Stimulated activated CD8-positive, alpha-beta memory T cell treated with anti-CD3 and anti-CD28 coated beads, Interleukin-4, amount 100 ng/mL, for 48 hours (primary cell): Measurements from ENCODE around the gene VSIR.

ENCODE experiments used
- DNase-seq: peaks from one replicate; pipeline ENCODE4 v3.0.0-alpha.2; 2020

VSIR gene

DNA sequence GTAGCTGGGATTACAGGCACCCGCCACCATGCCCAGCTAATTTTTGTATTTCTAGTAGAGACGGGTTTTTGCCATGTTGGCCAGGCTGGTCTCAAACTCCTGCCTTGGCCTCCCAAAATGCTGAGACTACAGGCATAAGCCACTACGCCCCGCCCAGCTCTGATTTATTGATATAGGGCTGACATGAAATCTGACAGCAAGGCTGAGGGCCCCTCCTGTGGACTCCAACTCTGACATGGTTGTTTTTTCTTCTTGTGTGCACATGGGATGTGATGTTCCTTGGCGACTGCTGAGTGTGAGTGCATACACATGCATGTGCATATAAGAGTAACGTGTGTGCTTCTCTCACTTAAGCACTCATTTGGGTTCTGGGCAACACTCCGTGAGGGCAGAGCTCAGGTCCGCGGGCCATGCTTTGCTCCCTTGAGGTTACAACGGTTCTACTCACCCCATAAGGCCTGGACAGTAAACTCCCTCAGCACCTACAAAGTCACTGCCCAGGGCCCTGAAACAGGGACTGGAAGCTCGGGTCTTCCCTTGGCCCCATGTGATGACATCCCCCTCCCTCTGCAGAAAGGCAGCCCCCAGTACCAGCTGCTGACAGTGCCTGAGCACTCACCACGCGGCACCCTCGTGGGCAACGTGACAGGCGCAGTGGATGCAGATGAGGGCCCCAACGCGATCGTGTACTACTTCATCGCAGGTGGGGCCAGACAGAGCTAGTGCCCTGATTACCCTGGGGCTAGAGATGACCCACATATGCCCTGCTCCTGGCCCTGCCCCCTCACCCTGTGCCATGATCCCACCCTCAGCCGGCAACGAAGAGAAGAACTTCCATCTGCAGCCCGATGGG, 33.6 kb upstream of the VSIR start:
- no peak for DNase-seq

GRCh38 chr10:71805776-71806703, 32.7 kb upstream of the VSIR start:
- no peak for DNase-seq

GRCh38 chr10:71804077-71804476, 30.8 kb upstream of the VSIR start:
- no peak for DNase-seq

DNA sequence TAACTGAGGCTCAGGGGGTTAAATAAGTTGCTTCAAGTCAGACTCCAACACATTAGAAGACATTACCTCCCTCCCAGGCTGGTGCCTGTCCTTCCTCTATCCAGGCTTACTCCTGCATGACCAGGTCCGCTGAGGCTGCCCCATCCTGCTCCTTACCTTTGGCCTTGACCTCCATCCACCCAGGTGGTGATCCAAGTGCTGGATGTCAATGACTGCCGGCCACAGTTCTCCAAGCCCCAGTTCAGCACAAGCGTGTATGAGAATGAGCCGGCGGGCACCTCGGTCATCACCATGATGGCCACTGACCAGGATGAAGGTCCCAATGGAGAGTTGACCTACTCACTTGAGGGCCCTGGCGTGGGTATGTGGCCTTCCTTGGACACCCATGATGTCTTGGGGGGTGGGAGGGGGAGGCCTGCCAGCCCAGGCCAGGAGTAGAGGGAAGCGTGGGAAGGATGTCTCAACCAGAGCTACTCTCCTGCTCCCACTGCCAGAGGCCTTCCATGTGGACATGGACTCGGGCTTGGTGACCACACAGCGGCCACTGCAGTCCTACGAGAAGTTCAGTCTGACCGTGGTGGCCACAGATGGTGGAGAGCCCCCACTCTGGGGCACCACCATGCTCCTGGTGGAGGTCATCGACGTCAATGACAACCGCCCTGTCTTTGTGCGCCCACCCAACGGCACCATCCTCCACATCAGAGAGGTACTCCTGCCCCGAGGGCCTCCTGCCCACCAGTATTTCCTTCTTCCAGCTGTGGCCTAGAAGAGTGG, 29.6 kb upstream of the VSIR start:
- DNase-seq, result no peak

DNA sequence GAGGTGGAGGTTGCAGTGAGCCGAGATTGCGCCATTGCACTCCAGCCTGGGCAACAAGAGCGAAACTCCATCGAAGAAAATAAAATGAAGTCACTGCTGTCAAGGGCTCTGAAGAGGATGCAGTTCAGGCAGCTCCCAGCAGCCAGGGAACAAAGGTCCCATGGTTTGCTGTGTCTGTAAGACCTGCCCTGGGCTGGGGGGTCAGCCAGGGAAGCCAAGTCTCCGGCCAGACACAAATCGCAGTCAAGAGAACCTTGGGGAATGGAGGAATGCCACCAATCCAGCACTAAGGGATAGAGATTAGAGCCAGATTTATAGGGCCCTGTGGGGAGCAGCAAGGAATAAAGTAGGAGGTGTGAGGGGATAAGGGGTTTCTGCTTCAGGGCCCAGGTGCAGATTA, 28.9 kb upstream of the VSIR start:
- DNase-seq, result no peak

- no peak for DNase-seq
Observed at GRCh38 chr10:71801361-71801760, 28.0 kb upstream of the VSIR start.

- no peak for DNase-seq
Observed at GRCh38 chr10:71799608-71800453, 26.5 kb upstream of the VSIR start.

GRCh38 chr10:71799112-71799511, 25.8 kb upstream of the VSIR start:
- DNase-seq, result no peak

DNA sequence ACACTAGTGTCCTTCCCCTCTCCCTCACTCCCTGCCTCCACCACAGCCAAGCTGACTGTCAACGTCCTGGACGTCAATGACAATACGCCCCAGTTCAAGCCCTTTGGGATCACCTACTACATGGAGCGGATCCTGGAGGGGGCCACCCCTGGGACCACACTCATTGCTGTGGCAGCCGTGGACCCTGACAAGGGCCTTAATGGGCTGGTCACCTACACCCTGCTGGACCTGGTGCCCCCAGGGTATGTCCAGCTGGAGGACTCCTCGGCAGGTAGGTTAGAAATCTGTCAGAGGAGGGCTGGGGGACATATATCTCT, 24.9 kb upstream of the VSIR start:
- DNase-seq, result no peak

DNA sequence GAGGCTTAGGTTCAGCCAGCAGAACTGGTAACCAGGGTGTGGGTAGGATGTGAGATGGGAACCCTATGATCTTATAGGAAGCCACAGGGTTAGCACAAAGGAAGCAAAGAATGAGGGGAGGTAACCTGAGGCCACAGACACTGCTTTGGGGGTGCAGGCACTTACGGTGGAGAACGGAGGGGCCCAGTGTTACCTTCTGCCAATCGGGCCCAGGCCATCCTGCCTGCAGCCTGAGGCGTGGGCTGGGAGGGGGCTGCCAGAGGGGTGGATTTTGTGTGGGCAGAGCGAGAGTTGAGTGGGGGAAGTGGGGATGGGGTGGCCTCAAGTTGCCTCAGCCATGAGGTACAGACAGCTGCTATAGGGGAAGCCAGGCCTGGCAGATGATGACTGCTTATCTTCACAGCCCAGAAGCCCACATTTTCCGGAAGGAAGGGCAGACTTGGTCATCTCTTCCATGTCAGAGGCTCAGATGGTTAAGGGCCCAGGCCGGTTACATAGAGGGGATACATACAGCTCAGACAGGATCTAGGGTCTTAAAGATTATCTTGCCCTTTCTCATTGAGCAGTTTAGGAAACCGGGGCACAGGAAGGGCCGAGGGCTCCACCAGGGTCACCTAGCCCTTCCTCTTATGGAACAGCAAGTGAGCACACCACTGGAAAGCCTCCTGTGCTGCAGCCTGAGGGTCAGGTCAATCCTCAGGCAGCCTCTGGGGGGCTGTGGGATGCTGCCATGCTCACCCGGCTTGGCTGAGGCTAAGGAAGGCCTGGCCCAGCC, 24.4 kb upstream of the VSIR start:
- DNase-seq, result no peak

DNA sequence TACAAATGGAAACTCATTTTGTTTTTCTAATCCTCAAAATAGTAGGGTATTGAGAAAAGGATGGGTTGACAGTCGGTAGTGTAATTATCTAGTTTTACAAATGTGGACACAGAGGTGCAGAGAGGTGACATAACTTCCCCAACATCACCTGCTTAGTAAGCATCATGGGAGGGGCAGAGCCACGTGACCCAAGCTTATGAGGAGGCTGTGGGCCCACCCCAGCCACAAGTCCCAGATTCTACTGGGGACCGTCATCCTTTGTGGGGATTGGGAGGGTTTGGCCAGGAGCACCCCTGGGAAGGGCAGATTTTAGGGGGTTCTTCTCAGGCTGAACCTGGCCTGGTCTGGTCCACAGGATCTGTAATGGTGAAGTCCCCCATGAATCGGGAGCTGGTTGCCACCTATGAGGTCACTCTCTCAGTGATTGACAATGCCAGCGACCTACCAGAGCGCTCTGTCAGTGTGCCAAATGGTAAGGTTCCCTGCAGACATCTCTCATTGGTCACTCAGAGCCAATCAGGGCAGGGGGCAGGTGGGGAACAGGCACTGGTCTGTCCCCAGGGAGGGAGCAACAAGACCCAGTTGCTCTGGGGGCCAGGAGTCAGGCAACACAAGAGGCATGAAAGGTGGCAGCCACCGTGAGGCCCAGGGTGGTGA, 23.6 kb upstream of the VSIR start:
- DNase-seq, result no peak

- DNase-seq, result no peak
Observed at GRCh38 chr10:71795248-71795647, 21.9 kb upstream of the VSIR start.

DNA sequence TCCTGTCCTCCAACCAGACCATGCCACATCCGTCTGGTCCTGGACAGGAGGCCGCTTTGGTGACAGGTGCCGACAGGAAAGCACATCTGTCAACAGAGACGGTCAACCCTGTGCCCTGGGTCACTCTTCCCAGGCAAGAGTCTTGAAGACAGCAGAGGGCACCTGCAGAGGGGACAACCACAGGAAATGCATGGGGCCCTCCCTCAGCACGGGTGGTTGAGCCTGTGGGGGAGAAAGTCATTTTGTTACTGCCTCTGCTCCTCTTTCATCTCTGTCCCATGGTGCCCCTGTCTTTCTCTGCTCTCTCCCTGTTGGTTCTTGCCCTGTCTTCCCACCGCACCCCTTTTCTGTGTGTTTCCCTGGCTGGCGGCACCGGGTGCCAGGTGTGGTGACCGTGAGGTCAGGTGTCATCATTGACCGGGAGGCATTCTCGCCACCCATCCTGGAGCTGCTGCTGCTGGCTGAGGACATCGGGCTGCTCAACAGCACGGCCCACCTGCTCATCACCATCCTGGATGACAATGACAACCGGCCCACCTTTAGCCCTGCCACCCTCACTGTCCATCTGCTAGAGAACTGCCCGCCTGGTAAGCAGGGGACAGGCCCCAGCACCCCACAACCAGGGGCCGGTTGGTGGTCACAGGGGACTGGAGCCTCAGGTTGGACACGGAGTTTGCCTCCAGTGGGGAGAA, 17.6 kb upstream of the VSIR start:
- DNase-seq, result no peak

DNA sequence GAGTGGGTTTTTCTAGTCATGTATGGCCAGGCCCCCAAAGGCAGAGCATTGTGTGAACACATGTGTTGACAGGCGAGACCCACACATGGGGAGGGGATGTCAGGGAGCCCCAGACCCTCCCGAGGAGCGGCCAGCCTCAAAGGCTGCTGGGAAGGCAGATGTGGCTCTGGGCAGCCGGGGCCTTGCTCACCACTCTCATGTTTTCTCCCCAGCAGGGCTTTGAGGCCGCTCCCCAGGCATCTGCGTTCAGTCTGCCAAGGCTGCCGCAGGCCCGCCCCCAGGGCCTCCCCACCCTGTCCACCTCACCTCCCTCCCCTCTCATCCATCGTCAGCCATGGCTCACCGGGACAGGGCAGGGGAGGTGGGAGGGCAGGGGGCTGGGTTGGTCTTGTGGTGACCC, 16.6 kb upstream of the VSIR start:
- no peak for DNase-seq

GRCh38 chr10:71788954-71789353, 15.6 kb upstream of the VSIR start:
- DNase-seq, result no peak

- DNase-seq, result no peak
Observed at GRCh38 chr10:71784679-71785272, 11.5 kb upstream of the VSIR start.

- no peak for DNase-seq
Observed at GRCh38 chr10:71783917-71784678, 10.8 kb upstream of the VSIR start.

DNA sequence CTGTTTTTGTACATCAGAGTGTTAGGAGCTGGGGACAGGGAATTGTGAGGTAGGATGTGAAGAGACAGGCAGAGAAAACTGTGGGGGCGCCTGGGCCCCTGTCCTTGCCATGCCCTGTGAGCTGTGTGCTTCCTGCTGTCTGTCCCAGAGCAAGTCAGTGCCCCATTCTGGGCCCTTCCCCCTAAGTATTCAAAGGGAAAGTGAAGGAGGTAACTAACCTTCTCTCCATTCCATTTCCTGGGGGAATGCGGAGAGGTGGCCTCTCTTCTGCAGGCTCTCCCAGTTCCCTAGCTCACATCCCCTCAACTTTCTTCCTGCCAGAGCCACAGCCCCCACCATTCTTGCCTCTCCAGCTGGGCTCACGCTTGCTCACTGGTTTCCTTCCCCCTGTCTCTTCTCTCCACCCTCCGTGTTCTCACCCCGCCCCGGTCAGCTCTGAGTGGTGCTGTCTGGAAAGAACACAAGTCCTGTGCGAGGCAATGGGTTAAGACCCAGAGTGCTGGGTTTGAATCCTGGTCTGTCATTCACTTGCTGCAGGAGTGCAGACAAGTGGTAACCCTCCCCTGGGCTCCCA, 9.7 kb upstream of the VSIR start:
- DNase-seq, result no peak
